22Rv1 (cell line): ENCODE measurements around the gene MINDY4.
"Not testable (repeated sequence)": the region's sequence is repeated elsewhere in the genome, so short reads cannot be mapped to it uniquely, and the experiment has no call there.

Source experiments
- H3K27ac ChIP-seq: fragments of 450-650 bp; 2 replicates; pipeline ENCODE4 v1.5.1; 2017
- ZFX ChIP-seq: fragments of 450-650 bp; IDR thresholded peaks from 2 replicates; pipeline ENCODE4 v1.6.1; 2017; ENCODE audit warnings: antibody characterized with exemption, borderline replicate concordance
- TF ChIP-seq, protein P1 (sequence below): fragments of 450-650 bp; IDR thresholded peaks from 2 replicates; pipeline ENCODE4 v1.5.1; 2017; ENCODE audit warnings: mild to moderate bottlenecking

Gene MINDY4

DNA sequence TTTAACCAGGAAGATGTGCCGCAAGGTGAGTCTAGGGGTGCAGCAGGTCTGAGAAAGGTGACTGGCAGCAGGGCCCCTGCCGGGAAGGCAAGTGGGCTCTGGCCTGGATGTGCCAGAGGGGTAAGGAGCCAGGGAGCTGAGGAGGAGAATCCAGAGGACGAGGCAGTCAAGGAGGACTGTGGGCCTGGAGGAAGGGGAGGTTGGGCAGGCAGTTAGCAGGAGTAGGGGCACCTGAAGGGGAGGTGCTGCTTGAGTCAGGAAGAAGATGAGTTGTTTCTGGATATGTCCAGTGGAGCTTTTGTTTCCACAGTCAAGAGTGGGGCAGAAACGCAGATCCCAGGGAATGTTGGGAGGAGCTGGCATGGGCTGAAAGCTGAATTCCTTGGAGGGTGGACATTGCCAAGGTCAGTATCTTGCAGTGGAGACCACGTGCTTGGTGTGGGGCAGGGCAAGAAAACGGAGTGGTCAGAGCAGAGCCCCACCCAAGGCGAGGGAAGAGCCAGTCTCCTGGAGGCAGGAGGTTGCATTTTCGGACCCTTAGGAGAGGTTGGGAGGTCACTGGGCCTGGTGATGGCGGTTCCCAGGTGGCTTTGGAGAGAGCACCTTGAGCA, 34.0 kb downstream of the MINDY4 start:
- no peak overlapping the region for H3K27ac ChIP-seq
- no peak for TF ChIP-seq ZFX
- TF ChIP-seq, protein P1, sequence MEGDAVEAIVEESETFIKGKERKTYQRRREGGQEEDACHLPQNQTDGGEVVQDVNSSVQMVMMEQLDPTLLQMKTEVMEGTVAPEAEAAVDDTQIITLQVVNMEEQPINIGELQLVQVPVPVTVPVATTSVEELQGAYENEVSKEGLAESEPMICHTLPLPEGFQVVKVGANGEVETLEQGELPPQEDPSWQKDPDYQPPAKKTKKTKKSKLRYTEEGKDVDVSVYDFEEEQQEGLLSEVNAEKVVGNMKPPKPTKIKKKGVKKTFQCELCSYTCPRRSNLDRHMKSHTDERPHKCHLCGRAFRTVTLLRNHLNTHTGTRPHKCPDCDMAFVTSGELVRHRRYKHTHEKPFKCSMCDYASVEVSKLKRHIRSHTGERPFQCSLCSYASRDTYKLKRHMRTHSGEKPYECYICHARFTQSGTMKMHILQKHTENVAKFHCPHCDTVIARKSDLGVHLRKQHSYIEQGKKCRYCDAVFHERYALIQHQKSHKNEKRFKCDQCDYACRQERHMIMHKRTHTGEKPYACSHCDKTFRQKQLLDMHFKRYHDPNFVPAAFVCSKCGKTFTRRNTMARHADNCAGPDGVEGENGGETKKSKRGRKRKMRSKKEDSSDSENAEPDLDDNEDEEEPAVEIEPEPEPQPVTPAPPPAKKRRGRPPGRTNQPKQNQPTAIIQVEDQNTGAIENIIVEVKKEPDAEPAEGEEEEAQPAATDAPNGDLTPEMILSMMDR: no peak

DNA sequence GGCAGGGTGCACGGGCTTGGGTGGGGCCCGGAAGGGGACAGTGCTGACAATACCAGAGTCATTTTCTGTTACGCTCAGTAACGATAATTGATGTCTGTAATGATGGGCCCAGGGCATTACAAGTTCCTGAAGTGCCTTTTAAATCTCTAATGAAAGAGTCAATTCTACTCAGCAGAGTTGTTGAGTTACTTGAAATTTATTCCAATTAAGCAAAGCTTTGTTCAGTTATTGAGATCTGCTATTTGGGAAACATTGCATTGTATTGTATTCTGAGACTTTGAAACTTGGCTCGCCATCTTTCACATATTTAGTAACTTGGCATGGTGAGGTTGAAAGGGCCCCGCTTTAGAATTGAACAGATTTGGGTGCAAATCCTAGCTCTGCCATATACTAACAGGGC, 34.7 kb downstream of the MINDY4 start:
- TF ChIP-seq, protein P1: no peak
- TF ChIP-seq ZFX: no peak
- no peak overlapping the region for H3K27ac ChIP-seq

DNA sequence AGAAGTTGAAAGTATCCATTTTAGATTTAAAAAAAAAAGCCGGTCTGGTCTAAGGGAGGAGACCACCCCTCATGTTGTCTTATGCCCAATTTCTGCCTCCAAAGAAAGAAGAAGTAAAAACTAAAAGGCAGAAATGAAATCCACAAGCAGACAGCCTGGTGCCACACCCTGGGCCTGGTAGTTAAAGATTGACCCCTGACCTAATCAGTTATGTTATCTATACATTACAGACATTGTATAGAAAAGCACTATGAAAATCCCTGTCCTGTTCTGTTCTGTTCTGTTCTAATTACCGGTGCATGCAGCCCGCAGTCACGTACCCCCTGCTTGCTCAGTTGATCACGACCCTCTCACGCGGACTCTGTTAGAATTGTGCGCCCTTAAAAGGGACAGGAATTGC, 36.3 kb downstream of the MINDY4 start:
- not testable (repeated sequence) for H3K27ac ChIP-seq

DNA sequence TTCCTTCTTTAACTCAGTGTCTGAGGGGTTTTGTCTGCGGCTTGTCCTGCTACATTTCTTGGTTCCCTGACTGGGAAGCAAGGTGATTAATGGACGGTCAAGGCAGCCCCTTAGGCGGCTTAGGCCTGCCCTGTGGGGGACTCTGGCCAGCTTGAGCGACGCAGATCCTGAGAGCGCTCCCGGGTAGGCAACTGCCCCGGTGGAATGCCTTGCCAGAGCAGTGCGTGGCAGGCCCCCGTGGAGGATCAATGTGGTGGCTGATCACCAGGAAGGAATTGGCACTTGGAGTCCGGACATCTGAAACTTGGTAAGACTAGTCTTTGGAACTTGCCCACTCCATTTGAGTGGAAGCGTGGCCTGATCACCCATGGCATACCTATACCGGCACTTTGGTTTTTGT, 36.7 kb downstream of the MINDY4 start:
- H3K27ac ChIP-seq: not testable (repeated sequence)

DNA sequence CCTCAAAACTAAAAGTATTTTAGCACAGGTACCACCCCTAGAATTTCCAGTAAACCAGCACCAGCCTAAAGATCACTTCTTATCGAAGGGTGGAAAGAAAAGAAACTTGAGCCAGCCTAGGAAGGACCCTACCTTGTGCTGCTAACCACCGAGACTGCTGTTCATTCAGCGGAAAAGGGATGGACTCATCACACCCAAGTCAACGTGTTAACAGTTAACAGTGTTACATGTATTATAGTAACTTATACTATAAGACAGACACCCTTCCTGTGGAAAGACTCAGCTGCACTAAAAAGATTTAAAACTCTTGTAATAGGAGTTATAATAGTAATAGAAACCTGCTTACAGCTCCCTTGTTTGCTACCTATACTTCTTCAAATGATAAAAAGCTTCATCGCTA, 39.8 kb downstream of the MINDY4 start:
- TF ChIP-seq ZFX: no peak
- TF ChIP-seq, protein P1: no peak
- no peak overlapping the region for H3K27ac ChIP-seq

DNA sequence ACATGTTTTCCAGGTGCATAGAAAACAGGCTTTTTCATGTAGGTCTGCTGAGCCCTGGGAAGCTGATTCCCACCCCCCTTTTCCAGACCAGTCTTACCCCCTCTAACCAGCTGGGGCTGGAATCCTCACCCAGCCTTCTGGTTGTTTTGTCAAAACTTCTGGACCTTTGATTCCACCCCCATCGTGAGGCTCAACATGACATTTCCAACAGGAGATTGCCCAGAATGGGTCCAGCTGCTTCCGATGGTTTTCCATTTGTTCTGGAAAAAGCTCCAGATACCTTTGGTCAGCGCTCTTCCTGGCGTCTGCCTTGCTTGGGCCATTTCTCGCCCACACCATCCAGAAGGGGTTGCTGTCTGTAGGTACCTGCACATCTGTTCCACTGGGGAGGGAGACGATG, 41.5 kb downstream of the MINDY4 start:
- no peak overlapping the region for H3K27ac ChIP-seq
- TF ChIP-seq, protein P1: no peak
- no peak for TF ChIP-seq ZFX

DNA sequence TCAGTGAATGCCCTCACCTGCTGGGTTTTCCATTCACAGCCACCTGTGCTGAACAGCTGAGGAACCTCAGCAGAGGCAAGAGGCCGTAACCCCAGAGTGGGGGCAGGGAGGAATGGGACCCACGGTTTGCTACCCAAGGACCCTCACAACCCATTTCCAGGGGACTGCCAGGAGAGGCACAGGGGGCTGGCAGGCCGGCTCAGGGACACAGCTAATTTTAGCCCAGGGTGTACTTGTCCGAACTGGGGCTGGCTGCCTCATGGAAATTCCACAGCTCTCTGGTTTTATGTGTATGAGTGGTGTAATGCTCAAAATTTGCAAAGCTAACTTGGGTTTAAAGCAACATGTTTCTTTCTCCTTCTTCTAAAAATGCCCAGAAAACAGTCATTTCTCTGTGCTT, 42.2 kb downstream of the MINDY4 start:
- TF ChIP-seq, protein P1: no peak
- TF ChIP-seq ZFX: no peak
- no peak overlapping the region for H3K27ac ChIP-seq

DNA sequence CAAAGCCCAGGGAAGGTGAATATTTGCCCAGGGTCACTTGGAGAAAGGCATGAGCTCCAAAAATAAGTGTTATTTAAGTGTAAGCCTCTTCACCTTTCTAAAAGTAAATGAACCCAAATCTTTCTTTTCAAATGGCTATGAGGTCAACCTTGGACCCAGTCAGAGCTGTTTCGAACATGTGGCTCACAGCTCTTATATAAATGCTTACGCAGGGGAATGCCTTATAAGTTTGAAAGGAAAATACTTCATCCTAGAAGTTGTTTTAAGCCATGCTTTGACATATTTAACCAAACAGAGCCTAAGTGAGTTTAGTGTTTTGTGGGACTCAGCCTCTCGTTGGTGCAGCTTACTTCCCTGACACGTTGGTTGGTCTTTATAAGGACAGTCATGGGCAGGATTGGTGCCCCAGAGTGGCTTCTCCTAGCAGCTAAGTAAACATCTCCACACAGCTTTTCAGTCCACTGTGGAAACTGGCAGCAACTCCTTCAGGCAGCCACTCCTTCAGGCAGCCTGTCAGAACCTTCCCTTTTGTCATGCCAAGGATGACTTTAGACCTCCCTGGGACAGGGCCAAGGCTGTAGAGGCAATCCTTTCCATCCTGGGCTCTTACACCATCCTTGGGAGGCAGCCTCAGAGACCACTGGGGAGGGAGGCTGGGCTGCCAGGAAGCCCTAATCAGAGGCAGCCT, 43.6 kb downstream of the MINDY4 start:
- no peak for TF ChIP-seq ZFX
- TF ChIP-seq, protein P1: no peak

More for the DNA sequence above, 43.6 kb downstream of the MINDY4 start:
- H3K27ac ChIP-seq: no peak overlapping the region
